ENCODE measurements around the gene NTF3. TPM values are rescaled to one million over a fixed set of nuclear protein-coding genes. Genes with fewer than 3 reads are reported as not detected.

Gene NTF3
- total RNA-seq, 1 donor from 2014 or later, result 1.2 TPM

GRCh38 chr12:5516371-5517241 is 84.7 kb downstream of the NTF3 start:
- no peak for TF ChIP-seq CTCF (IDR thresholded peaks at IDR 0.05)
- DNase-seq (no peak), ATAC-seq (no peak)
- Histone ChIP-seq H3K36me3 (no peaks in the 10 kb centered on the region), H3K9me3 (no peaks in the 10 kb centered on the region), H3K27ac (no peak overlapping the region), H3K27me3 (ENCODE audit: low read depth) (no peaks in the 10 kb centered on the region), H3K4me3 (no peak overlapping the region), H3K4me1 (peaks cover 9% of the 10 kb centered on the region)
- intact Hi-C loops (cut with DNase I), result no loop called here

GRCh38 chr12:5518584-5519365 is 86.9 kb downstream of the NTF3 start:
- H3K36me3 ChIP-seq, result no peaks in the 10 kb centered on the region
- no peaks in the 10 kb centered on the region for H3K9me3 ChIP-seq
- H3K27me3 ChIP-seq (ENCODE audit: low read depth), result no peaks in the 10 kb centered on the region
- DNase-seq, result no peak
- intact Hi-C loops (cut with DNase I), result no loop called here
- no peak overlapping the region for H3K4me3 ChIP-seq
- H3K27ac ChIP-seq, result no peak overlapping the region
- ATAC-seq, result no peak
- H3K4me1 ChIP-seq, result no peaks in the 10 kb centered on the region
- TF ChIP-seq CTCF (IDR thresholded peaks at IDR 0.05), result no peak

- ATAC-seq (no peak), DNase-seq (no peak)
- Histone ChIP-seq H3K27ac (no peak overlapping the region), H3K4me1 (no peaks in the 10 kb centered on the region), H3K36me3 (no peaks in the 10 kb centered on the region), H3K27me3 (ENCODE audit: low read depth) (no peaks in the 10 kb centered on the region), H3K9me3 (no peaks in the 10 kb centered on the region), H3K4me3 (no peak overlapping the region)
- intact Hi-C loops (cut with DNase I), result no loop called here
- no peak for TF ChIP-seq CTCF (IDR thresholded peaks at IDR 0.05)
These were observed 88.1 kb downstream of the NTF3 start for GRCh38 chr12:5520037-5520436.

GRCh38 chr12:5520831-5521230 is 88.9 kb downstream of the NTF3 start:
- no peak for DNase-seq
- intact Hi-C loops (cut with DNase I), result no loop called here

More at GRCh38 chr12:5520831-5521230, 88.9 kb downstream of the NTF3 start:
- no peak for TF ChIP-seq CTCF (IDR thresholded peaks at IDR 0.05)
- Histone ChIP-seq H3K4me1 (no peaks in the 10 kb centered on the region), H3K27ac (no peak overlapping the region), H3K27me3 (ENCODE audit: low read depth) (no peaks in the 10 kb centered on the region), H3K9me3 (no peaks in the 10 kb centered on the region), H3K36me3 (no peaks in the 10 kb centered on the region), H3K4me3 (no peak overlapping the region)
- no peak for ATAC-seq
